Measurements from ENCODE around the gene AKAP11. TPM values are rescaled to one million over a fixed set of nuclear protein-coding genes. Genes with fewer than 3 reads are reported as not detected.

The AKAP11 gene
- total and polyA plus RNA-seq, 9 of the 15 experiments (the other 6 are each of a cell fraction or from before 2014, with no cell fraction given) = 2.2 to 31.3 (median 10.9) TPM

DNA sequence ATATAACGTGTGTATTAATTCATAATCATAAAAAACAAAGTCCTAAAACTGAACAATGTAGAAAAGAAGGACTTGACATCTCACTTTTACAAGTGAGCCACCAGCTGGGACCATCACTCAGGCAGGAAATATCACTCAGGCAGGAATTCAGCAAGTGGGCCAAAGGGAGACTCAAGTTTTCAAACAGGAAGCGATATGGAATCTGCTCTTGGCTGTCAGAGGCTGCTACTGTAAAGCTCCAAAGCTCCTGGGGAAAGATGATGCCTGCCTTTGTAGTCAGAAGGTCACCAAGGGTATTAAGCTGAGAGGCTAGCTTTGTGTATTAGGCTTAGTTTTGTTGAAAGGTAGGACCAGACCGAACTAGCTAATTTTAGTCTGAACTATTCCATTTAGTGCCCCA lies 5.5 kb upstream of the AKAP11 start:
- Histone ChIP-seq H3K36me3 (ENCODE audit: control insufficient read depth, insufficient read depth, low read length) (no peaks in the 10 kb centered on the region; the same call in 2 of the 3 replicates), H3K27me3 (ENCODE audit: control insufficient read depth in 2 of 2, insufficient read depth in 2 of 2, low read length in 2 of 2) (no peaks in the 10 kb centered on the region), H3K79me2 (ENCODE audit: control insufficient read depth, insufficient read depth, low read length) (no peaks in the 10 kb centered on the region), H3K4me1 (replicated peaks in 1 of 2; ENCODE audit: control insufficient read depth in 2 of 2, insufficient read depth in 2 of 2, low read length in 2 of 2) (peaks cover 3% of the 10 kb centered on the region in 2 experiments; a peak in 2 of 5 replicates), H3K9me1 (ENCODE audit: control insufficient read depth, insufficient read depth, low read length) (no peaks in the 10 kb centered on the region), H3K9me3 (replicated peaks; ENCODE audit: control insufficient read depth, insufficient read depth, low read depth, low read length) (peaks cover 17% of the 10 kb centered on the region), H4K20me1 (replicated peaks; ENCODE audit: control insufficient read depth, insufficient read depth, low read length) (no peaks in the 10 kb centered on the region), H3K4me3 (no peak overlapping the region), H3K4me2 (ENCODE audit: insufficient read depth, low read length) (no peak overlapping the region), H3K9ac (ENCODE audit: insufficient read depth in 1 of 2, low read depth in 2 of 2, low read length in 2 of 2) (no peak overlapping the region), H2AFZ (ENCODE audit: low read depth, low read length) (peak overlapping the region; percentile 57), H3K27ac (ENCODE audit: extremely low read depth, low read depth, low read length) (no peak overlapping the region)
- WGBS (ENCODE audit: insufficient coverage, low coverage, missing lambda C conversion rate) = 48% methylated on average over 3 of the region's 3 CpGs
- FAIRE-seq (no peak), DNase-seq (ENCODE audit: extremely low read depth in 1 of 4, low spot score in 3 of 4) (no peak), ATAC-seq (no peak)
- intact Hi-C loops (cut with micrococcal nuclease) (no loop called here), in situ Hi-C loops (cut with MboI) (no loop called here)
- TF ChIP-seq ZC3H4 (CRISPR knock-in tag; IDR thresholded peaks at IDR 0.05; ENCODE audit: borderline replicate concordance) (no peak), ZFPM2 (CRISPR knock-in tag; IDR thresholded peaks at IDR 0.05) (no peak), ZNF77 (CRISPR knock-in tag; IDR thresholded peaks at IDR 0.05) (no peak), ZNF589 (CRISPR knock-in tag; IDR thresholded peaks at IDR 0.05; ENCODE audit: low read depth) (no peak), HEY1 (CRISPR knock-in tag; IDR thresholded peaks at IDR 0.05; ENCODE audit: borderline replicate concordance) (no peak), DIDO1 (tag; IDR thresholded peaks at IDR 0.05; ENCODE audit: low read depth) (no peak), SETDB1 (IDR thresholded peaks at IDR 0.05; ENCODE audit: low read length) (no peak), SMARCA4 (IDR thresholded peaks at IDR 0.05) (no peak), STAG1 (CRISPR knock-in tag; IDR thresholded peaks at IDR 0.05; ENCODE audit: borderline replicate concordance) (no peak), MCM7 (IDR thresholded peaks at IDR 0.05) (no peak), RFX1 (IDR thresholded peaks at IDR 0.05) (no peak)
- TF ChIP-seq, protein P1, sequence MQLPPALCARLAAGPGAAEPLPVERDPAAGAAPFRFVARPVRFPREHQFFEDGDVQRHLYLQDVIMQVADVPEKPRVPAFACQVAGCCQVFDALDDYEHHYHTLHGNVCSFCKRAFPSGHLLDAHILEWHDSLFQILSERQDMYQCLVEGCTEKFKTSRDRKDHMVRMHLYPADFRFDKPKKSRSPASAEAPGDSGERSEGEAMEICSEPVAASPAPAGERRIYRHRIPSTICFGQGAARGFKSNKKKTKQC (CRISPR knock-in tag; IDR thresholded peaks at IDR 0.05) = no peak
- TF ChIP-seq, protein P2, sequence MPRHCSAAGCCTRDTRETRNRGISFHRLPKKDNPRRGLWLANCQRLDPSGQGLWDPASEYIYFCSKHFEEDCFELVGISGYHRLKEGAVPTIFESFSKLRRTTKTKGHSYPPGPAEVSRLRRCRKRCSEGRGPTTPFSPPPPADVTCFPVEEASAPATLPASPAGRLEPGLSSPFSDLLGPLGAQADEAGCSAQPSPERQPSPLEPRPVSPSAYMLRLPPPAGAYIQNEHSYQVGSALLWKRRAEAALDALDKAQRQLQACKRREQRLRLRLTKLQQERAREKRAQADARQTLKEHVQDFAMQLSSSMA (CRISPR knock-in tag; IDR thresholded peaks at IDR 0.05) = no peak
- TF ChIP-seq, protein P3, sequence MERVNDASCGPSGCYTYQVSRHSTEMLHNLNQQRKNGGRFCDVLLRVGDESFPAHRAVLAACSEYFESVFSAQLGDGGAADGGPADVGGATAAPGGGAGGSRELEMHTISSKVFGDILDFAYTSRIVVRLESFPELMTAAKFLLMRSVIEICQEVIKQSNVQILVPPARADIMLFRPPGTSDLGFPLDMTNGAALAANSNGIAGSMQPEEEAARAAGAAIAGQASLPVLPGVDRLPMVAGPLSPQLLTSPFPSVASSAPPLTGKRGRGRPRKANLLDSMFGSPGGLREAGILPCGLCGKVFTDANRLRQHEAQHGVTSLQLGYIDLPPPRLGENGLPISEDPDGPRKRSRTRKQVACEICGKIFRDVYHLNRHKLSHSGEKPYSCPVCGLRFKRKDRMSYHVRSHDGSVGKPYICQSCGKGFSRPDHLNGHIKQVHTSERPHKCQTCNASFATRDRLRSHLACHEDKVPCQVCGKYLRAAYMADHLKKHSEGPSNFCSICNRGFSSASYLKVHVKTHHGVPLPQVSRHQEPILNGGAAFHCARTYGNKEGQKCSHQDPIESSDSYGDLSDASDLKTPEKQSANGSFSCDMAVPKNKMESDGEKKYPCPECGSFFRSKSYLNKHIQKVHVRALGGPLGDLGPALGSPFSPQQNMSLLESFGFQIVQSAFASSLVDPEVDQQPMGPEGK (CRISPR knock-in tag; IDR thresholded peaks at IDR 0.05; ENCODE audit: borderline replicate concordance) = no peak
- ChIA-PET POLR2A (interaction anchor here (1.0 kb wide), 1 partner anchor 36 kb away, joined by 3 read pairs; no protein-coding TSS in a partner anchor), CTCF (ENCODE audit: low intra/inter-chr PET ratio) (no interaction called here)
- no TSS peak for BruUV-seq (replicated peaks)

Measured in K562 (cell line).